BJ (cell line): Measurements from ENCODE around the gene VAPB. TPM values are rescaled to one million over a fixed set of nuclear protein-coding genes. Genes with fewer than 3 reads are reported as not detected.

ENCODE experiments used
- CTCF ChIA-PET: fragments of 350-600 bp; formaldehyde crosslinking; extraction: SDS; loops from one replicate; lab custom pipeline; 2021; ENCODE audit warnings: antibody characterized with exemption, inconsistent platforms; lab: Yijun Ruan, JAX
- POLR2A ChIA-PET: fragments of 300-600 bp; sonication (Branson Sonifier 250); formaldehyde crosslinking; extraction: SDS; loops from one replicate; lab custom pipeline; 2021; ENCODE audit warnings: antibody characterized with exemption; lab: Charles Lee
- DNase-seq: peaks from one replicate; pipeline ENCODE4 v3.0.0-alpha.2; 2011; ENCODE audit warnings: low read depth
- H3K27me3 ChIP-seq: 2 replicates; pipeline ENCODE4 v1.6.0; 2011; ENCODE audit warnings: low read length; ENCODE audit not compliant: control insufficient read depth, insufficient read depth
- H3K36me3 ChIP-seq: 2 replicates; pipeline ENCODE4 v1.5.1; 2011; ENCODE audit warnings: low read length; ENCODE audit not compliant: control insufficient read depth, insufficient read depth
- H3K4me3 ChIP-seq: 2 replicates; pipeline ENCODE4 v1.5.1; 2011; ENCODE audit warnings: low read depth, mild to moderate bottlenecking, control low read depth, low read length
- polyA plus RNA-seq: library from polyadenylated mRNA; depleted of rRNA; stranded (reverse); fragments of >200 nt; gene quantifications from 2 replicates; pipeline ENCODE4 v1.2.3, GENCODE V29; 2011
- TF ChIP-seq, protein P1 (sequence below): IDR thresholded peaks from 2 replicates; pipeline ENCODE4 v1.5.1; 2011; ENCODE audit warnings: low read depth, mild to moderate bottlenecking, control low read depth, inconsistent platforms, low read length, moderate library complexity; ENCODE audit not compliant: insufficient read depth

The VAPB gene
- polyA plus RNA-seq, 1 experiment: 21.1 TPM

GRCh38 chr20:58467572-58468527, 78.8 kb downstream of the VAPB start:
- Histone ChIP-seq H3K27me3 (no peaks in the 10 kb centered on the region), H3K36me3 (no peaks in the 10 kb centered on the region), H3K4me3 (no peak overlapping the region)
- TF ChIP-seq, protein P1, sequence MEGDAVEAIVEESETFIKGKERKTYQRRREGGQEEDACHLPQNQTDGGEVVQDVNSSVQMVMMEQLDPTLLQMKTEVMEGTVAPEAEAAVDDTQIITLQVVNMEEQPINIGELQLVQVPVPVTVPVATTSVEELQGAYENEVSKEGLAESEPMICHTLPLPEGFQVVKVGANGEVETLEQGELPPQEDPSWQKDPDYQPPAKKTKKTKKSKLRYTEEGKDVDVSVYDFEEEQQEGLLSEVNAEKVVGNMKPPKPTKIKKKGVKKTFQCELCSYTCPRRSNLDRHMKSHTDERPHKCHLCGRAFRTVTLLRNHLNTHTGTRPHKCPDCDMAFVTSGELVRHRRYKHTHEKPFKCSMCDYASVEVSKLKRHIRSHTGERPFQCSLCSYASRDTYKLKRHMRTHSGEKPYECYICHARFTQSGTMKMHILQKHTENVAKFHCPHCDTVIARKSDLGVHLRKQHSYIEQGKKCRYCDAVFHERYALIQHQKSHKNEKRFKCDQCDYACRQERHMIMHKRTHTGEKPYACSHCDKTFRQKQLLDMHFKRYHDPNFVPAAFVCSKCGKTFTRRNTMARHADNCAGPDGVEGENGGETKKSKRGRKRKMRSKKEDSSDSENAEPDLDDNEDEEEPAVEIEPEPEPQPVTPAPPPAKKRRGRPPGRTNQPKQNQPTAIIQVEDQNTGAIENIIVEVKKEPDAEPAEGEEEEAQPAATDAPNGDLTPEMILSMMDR: no peak
- CTCF ChIA-PET: no interaction called here
- DNase-seq: no peak
- POLR2A ChIA-PET: no interaction called here

GRCh38 chr20:58469616-58470015, 80.6 kb downstream of the VAPB start:
- Histone ChIP-seq H3K4me3 (no peak overlapping the region), H3K36me3 (no peaks in the 10 kb centered on the region), H3K27me3 (no peaks in the 10 kb centered on the region)
- TF ChIP-seq, protein P1: no peak
- ChIA-PET CTCF (no interaction called here), POLR2A (no interaction called here)
- no peak for DNase-seq

- ChIA-PET POLR2A (no interaction called here), CTCF (no interaction called here)
- no peak for DNase-seq
- no peaks in the 10 kb centered on the region for H3K27me3 ChIP-seq
- TF ChIP-seq, protein P1: no peak
- H3K36me3 ChIP-seq: no peaks in the 10 kb centered on the region
- no peak overlapping the region for H3K4me3 ChIP-seq
Observed at GRCh38 chr20:58470336-58471192, 81.5 kb downstream of the VAPB start.

DNA sequence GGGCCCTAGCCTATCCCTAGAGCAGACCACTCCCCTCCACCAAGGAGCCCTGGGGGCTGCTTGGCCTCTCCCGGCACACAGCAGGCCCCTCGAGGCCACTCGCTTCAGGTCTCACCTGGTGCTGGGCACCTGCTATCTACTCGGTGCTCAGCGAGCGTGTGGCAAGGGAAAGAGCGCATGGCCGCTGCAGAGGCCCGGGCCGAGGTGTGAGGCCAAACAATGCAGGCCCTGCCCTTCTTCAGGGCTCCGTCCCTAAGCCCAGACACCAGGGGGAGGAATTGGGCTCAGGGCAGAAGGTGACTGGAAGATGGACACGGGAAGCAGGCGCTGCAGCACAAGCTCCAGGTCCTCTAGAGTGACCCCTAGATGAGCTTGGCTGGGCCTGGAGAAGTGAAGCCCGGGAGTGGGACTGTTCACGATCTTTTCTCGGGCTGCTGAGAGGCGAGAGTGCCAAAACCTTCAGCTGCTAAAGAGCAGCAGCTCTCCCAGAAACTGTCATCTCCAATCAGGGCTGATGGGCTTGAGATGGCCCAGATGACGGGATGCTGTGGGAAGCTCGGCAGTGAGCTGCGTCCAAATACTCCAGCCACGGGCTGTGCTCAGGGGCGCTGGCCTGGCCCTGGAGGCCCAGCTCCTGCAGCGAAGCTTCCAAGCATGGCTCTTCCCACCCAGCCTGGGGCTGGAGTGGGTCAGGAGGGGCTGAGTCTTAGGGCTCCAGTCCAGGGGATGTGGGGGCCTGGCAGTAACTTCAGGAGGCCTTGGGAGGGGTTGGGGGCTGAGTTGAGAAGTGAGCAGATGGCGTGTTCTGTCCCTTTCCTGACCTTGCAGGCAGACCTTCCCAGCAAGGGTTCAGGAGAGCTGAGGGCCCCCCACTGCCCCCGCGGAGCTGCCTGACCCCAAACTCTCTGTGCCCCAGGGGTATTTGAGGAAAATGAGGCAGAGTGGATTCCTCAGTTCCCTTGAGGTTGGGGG, 82.5 kb downstream of the VAPB start:
- Histone ChIP-seq H3K4me3 (no peak overlapping the region), H3K27me3 (no peaks in the 10 kb centered on the region), H3K36me3 (no peaks in the 10 kb centered on the region)
- ChIA-PET POLR2A (no interaction called here), CTCF (interaction anchor here (0.9 to 1.1 kb wide), 2 partner anchors 10 to 234 kb away, joined by 3 to 5 read pairs; no protein-coding TSS in a partner anchor)
- TF ChIP-seq, protein P1: no peak
- DNase-seq: no peak
